GM12878 (cell line): Measurements from ENCODE around the gene FAM222A. TPM values are rescaled to one million over a fixed set of nuclear protein-coding genes. Genes with fewer than 3 reads are reported as not detected.

Experiments
- ATAC-seq: fragments of 200-7000 bp; cut with Tn5 transposase; 3 replicates; pipeline ENCODE4 v1.9.1; 2020; ENCODE audit warnings: mild to moderate bottlenecking, moderate library complexity
- BruUV-seq: library from RNA; stranded (reverse); fragments of 400-500 nt; replicated peaks from 2 replicates; lab custom pipeline; 2021; lab: Mats Ljungman, UMichigan
- CTCF ChIA-PET: fragments of 300-600 bp; sonication (Branson Sonifier 250); formaldehyde crosslinking; extraction: SDS; loops from one replicate; lab custom pipeline; 2021; ENCODE audit warnings: inconsistent platforms; lab: Yijun Ruan, JAX
- POLR2A ChIA-PET: fragments of 350-600 bp; formaldehyde crosslinking; extraction: SDS; loops from one replicate; lab custom pipeline; 2021; ENCODE audit warnings: inconsistent platforms; lab: Charles Lee
- RAD21 ChIA-PET: fragments of 300-600 bp; sonication (Branson Sonifier 250); formaldehyde crosslinking; loops from one replicate; lab custom pipeline; 2023; ENCODE audit warnings: antibody characterized with exemption; ENCODE audit not compliant: unreplicated experiment; lab: Charles Lee
- SMC1A ChIA-PET: fragments of 300-600 bp; sonication (Branson Sonifier 250); formaldehyde crosslinking; loops from one replicate; lab custom pipeline; 2023; ENCODE audit not compliant: unreplicated experiment, uncharacterized antibody; lab: Charles Lee
- DNase-seq: peaks from one replicate; pipeline ENCODE4 v3.0.0-alpha.2; 2011; ENCODE audit warnings: low read depth, low spot score
- FAIRE-seq: peaks from 3 replicates; lab custom pipeline; 2011; peaks lifted over from hg19 to GRCh38; lab: Jason Lieb, UNC
- H2AFZ ChIP-seq: 2 replicates; pipeline ENCODE4 v1.6.0; 2011; ENCODE audit warnings: low read depth, low read length, control low read depth; ENCODE audit not compliant: control insufficient read depth
- H3K27ac ChIP-seq: 2 replicates; pipeline ENCODE4 v1.5.1; 2011; ENCODE audit warnings: control low read depth; ENCODE audit not compliant: control insufficient read depth, insufficient read depth
- H3K27me3 ChIP-seq, 2 experiments: replicated peaks in 1 of 2; 2 replicates each; pipeline versions ENCODE4 v1.6.0 to v1.6.1; 2011; ENCODE audit warnings: low read length in 1 of 2; ENCODE audit not compliant: control insufficient read depth in 2 of 2, insufficient read depth in 2 of 2
- H3K36me3 ChIP-seq, 2 experiments: 2 replicates each; pipeline ENCODE4 v1.5.1; 2011; ENCODE audit warnings: low read length in 1 of 2; ENCODE audit not compliant: control insufficient read depth in 2 of 2, insufficient read depth in 2 of 2
- H3K4me1 ChIP-seq: 2 replicates; pipeline ENCODE4 v1.6.1; 2011; ENCODE audit warnings: mild to moderate bottlenecking, low read length, moderate library complexity, mixed read lengths; ENCODE audit not compliant: control insufficient read depth, insufficient read depth
- H3K4me2 ChIP-seq: 2 replicates; pipeline ENCODE4 v1.6.0; 2011; ENCODE audit warnings: control low read depth; ENCODE audit not compliant: control insufficient read depth, insufficient read depth
- H3K4me3 ChIP-seq: fragments of 200-600 bp; sonication (generic); 2 replicates; pipeline ENCODE4 v1.5.1; 2016
- H3K79me2 ChIP-seq: 2 replicates; pipeline ENCODE4 v1.6.0; 2011; ENCODE audit warnings: low read length; ENCODE audit not compliant: control insufficient read depth, insufficient read depth
- H3K9ac ChIP-seq: 2 replicates; pipeline ENCODE4 v1.8.0; 2011; ENCODE audit warnings: low read length, control low read depth, mixed read lengths; ENCODE audit not compliant: control insufficient read depth, insufficient read depth
- H3K9me3 ChIP-seq: replicated peaks from 3 replicates; pipeline ENCODE4 v1.5.1; 2011; ENCODE audit warnings: mild to moderate bottlenecking, low read length; ENCODE audit not compliant: control insufficient read depth, insufficient read depth
- H4K20me1 ChIP-seq: 2 replicates; pipeline ENCODE4 v1.6.0; 2011; ENCODE audit not compliant: control insufficient read depth, insufficient read depth
- ATF3 ChIP-seq: IDR thresholded peaks from 2 replicates; pipeline ENCODE4 v1.6.1; 2011; ENCODE audit warnings: low read depth, mild to moderate bottlenecking, low read length, moderate library complexity, borderline replicate concordance; ENCODE audit errors: extremely low read depth
- CHD1 ChIP-seq: IDR thresholded peaks from 2 replicates; pipeline ENCODE4 v1.6.1; 2012; ENCODE audit warnings: low read depth, low read length, improper control_type of control experiment
- FOS ChIP-seq: IDR thresholded peaks from 3 replicates; pipeline ENCODE4 v1.6.1; 2011; ENCODE audit warnings: borderline replicate concordance; ENCODE audit not compliant: insufficient read length; ENCODE audit errors: extremely low read depth
- FOXK2 ChIP-seq: fragments of 450-650 bp; IDR thresholded peaks from 2 replicates; pipeline ENCODE4 v1.6.1; 2017; ENCODE audit warnings: mild to moderate bottlenecking, moderate library complexity
- JUND ChIP-seq: IDR thresholded peaks from 2 replicates; pipeline ENCODE4 v1.6.1; 2012; ENCODE audit warnings: low read depth, mild to moderate bottlenecking, low read length, improper control_type of control experiment, moderate library complexity
- MTA2 ChIP-seq: fragments of 450-650 bp; IDR thresholded peaks from 2 replicates; pipeline ENCODE4 v1.6.1; 2016; ENCODE audit warnings: low read depth, mild to moderate bottlenecking, moderate library complexity
- PAX5 ChIP-seq: IDR thresholded peaks from 2 replicates; pipeline ENCODE4 v1.6.1; 2011; ENCODE audit warnings: low read depth, low read length, borderline replicate concordance
- RBBP5 ChIP-seq: fragments of 200-600 bp; sonication (generic); conservative IDR thresholded peaks from 2 replicates; pipeline ENCODE4 v1.6.1; 2016
- SKIL ChIP-seq: fragments of 450-650 bp; IDR thresholded peaks from 2 replicates; pipeline ENCODE4 v1.6.1; 2017; ENCODE audit warnings: mild to moderate bottlenecking, low read depth, inconsistent platforms; ENCODE audit not compliant: poor library complexity, severe bottlenecking
- SMAD1 ChIP-seq: fragments of 450-650 bp; IDR thresholded peaks from 2 replicates; pipeline ENCODE4 v1.6.1; 2018; ENCODE audit warnings: mild to moderate bottlenecking, low read depth; ENCODE audit not compliant: partially characterized antibody
- SPI1 ChIP-seq: IDR thresholded peaks from 2 replicates; pipeline ENCODE4 v1.6.1; 2011; ENCODE audit warnings: low read depth, mild to moderate bottlenecking, low read length, moderate library complexity, borderline replicate concordance; ENCODE audit not compliant: insufficient read depth
- STAT3 ChIP-seq: IDR thresholded peaks from 2 replicates; pipeline ENCODE4 v1.6.1; 2011; ENCODE audit warnings: low read depth, low read length, improper control_type of control experiment
- ZNF24 ChIP-seq: fragments of 450-650 bp; IDR thresholded peaks from 2 replicates; pipeline ENCODE4 v1.6.1; 2017; ENCODE audit warnings: antibody characterized with exemption, mild to moderate bottlenecking
- ZNF274 ChIP-seq: IDR thresholded peaks from one replicate; pipeline ENCODE4 v1.8.0; 2011; ENCODE audit not compliant: insufficient read length, insufficient read depth
- ZNF622 ChIP-seq: fragments of 450-650 bp; IDR thresholded peaks from 2 replicates; pipeline ENCODE4 v1.6.1; 2017; ENCODE audit warnings: mild to moderate bottlenecking, inconsistent platforms
- WGBS: methylation state at CpG from one replicate; pipeline ENCODE4 v1.1.6; 2016; ENCODE audit warnings: low lambda C conversion rate; ENCODE audit not compliant: insufficient replicate concordance, insufficient coverage; ENCODE audit errors: missing lambda C conversion rate; 5-methylcytosine and 5-hydroxymethylcytosine counted together
- in situ Hi-C: fragments of 300-500 bp; cut with MboI; formaldehyde crosslinking; loops from 9 replicates; pipeline ENCODE4 v1.14.3; 2018; ENCODE audit warnings: mixed read lengths
- intact Hi-C: fragments of 100-400 bp; cut with micrococcal nuclease; formaldehyde crosslinking; loops from one replicate; pipeline ENCODE4 v1.14.2; 2022; ENCODE audit not compliant: unreplicated experiment
- polyA plus RNA-seq, 11 experiments: library from polyadenylated mRNA; depleted of rRNA in 4 of 11; unstranded in 6 of 11; stranded (reverse) in 5 of 11; fragments of >200 nt; fragmentation: Nextera tagmentation in 4 of 11; fragmentation: Illumina TruSeq in 1 of 11; extraction: Ambion mirVana in 4 of 11; extraction: Trizol in 1 of 11; gene quantifications; 1 replicate in 1 of 11; 2 replicates in 10 of 11; pipeline versions ENCODE4 v1.2.1 to v1.2.3, GENCODE V29; 2011 to 2016; ENCODE audit warnings: inconsistent platforms in 2 of 11, missing spikeins in 2 of 11, low read depth in 1 of 11
- total RNA-seq, 4 experiments: library from RNA; depleted of rRNA in 3 of 4; stranded (reverse); fragments of >200 nt in 3 of 4; fragmentation: Illumina TruSeq in 1 of 4; extraction: Trizol in 1 of 4; gene quantifications; 2 replicates each; pipeline versions ENCODE4 v1.2.1 to v1.2.3, GENCODE V29; 2013 to 2021
- TF ChIP-seq, protein P1 (sequence below): IDR thresholded peaks from 2 replicates; pipeline ENCODE4 v1.6.1; 2012; ENCODE audit warnings: low read depth, low read length, improper control_type of control experiment
- TF ChIP-seq, protein P2 (sequence below): fragments of 450-650 bp; IDR thresholded peaks from 2 replicates; pipeline ENCODE4 v1.6.1; 2017; ENCODE audit warnings: mild to moderate bottlenecking, moderate library complexity

The FAM222A gene
- total and polyA plus RNA-seq, 10 of the 15 experiments (the other 5 are each of a cell fraction or from before 2014, with no cell fraction given): 0.04 to 0.49 (median 0.14) TPM; not detected in 3

GRCh38 chr12:109685574-109686447 is 27.8 kb upstream of the FAM222A start:
- Histone ChIP-seq H3K9ac (no peak overlapping the region), H3K27me3 (no peaks in the 10 kb centered on the region), H3K4me3 (no peak overlapping the region), H2AFZ (no peak overlapping the region), H3K36me3 (no peaks in the 10 kb centered on the region), H4K20me1 (no peaks in the 10 kb centered on the region), H3K4me1 (no peaks in the 10 kb centered on the region), H3K9me3 (no peaks in the 10 kb centered on the region), H3K79me2 (no peaks in the 10 kb centered on the region), H3K4me2 (no peak overlapping the region), H3K27ac (no peak overlapping the region)
- intact Hi-C loops: no loop called here
- CTCF ChIA-PET: no interaction called here
- POLR2A ChIA-PET: no interaction called here
- SMC1A ChIA-PET: no interaction called here
- ATAC-seq (no peak), DNase-seq (no peak), FAIRE-seq (no peak)
- BruUV-seq: no TSS peak
- RAD21 ChIA-PET: no interaction called here
- in situ Hi-C loops: no loop called here
- 52% methylated on average over 10 of the region's 10 CpGs for WGBS
- TF ChIP-seq RBBP5: no peak
- no peak for TF ChIP-seq ZNF622
- no peak for TF ChIP-seq FOXK2
- no peak for TF ChIP-seq SMAD1
- TF ChIP-seq STAT3: no peak
- TF ChIP-seq ZNF24: no peak
- no peak for TF ChIP-seq MTA2
- TF ChIP-seq, protein P1, sequence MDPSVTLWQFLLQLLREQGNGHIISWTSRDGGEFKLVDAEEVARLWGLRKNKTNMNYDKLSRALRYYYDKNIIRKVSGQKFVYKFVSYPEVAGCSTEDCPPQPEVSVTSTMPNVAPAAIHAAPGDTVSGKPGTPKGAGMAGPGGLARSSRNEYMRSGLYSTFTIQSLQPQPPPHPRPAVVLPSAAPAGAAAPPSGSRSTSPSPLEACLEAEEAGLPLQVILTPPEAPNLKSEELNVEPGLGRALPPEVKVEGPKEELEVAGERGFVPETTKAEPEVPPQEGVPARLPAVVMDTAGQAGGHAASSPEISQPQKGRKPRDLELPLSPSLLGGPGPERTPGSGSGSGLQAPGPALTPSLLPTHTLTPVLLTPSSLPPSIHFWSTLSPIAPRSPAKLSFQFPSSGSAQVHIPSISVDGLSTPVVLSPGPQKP: no peak
- TF ChIP-seq SPI1: no peak
- no peak for TF ChIP-seq FOS
- TF ChIP-seq, protein P2, sequence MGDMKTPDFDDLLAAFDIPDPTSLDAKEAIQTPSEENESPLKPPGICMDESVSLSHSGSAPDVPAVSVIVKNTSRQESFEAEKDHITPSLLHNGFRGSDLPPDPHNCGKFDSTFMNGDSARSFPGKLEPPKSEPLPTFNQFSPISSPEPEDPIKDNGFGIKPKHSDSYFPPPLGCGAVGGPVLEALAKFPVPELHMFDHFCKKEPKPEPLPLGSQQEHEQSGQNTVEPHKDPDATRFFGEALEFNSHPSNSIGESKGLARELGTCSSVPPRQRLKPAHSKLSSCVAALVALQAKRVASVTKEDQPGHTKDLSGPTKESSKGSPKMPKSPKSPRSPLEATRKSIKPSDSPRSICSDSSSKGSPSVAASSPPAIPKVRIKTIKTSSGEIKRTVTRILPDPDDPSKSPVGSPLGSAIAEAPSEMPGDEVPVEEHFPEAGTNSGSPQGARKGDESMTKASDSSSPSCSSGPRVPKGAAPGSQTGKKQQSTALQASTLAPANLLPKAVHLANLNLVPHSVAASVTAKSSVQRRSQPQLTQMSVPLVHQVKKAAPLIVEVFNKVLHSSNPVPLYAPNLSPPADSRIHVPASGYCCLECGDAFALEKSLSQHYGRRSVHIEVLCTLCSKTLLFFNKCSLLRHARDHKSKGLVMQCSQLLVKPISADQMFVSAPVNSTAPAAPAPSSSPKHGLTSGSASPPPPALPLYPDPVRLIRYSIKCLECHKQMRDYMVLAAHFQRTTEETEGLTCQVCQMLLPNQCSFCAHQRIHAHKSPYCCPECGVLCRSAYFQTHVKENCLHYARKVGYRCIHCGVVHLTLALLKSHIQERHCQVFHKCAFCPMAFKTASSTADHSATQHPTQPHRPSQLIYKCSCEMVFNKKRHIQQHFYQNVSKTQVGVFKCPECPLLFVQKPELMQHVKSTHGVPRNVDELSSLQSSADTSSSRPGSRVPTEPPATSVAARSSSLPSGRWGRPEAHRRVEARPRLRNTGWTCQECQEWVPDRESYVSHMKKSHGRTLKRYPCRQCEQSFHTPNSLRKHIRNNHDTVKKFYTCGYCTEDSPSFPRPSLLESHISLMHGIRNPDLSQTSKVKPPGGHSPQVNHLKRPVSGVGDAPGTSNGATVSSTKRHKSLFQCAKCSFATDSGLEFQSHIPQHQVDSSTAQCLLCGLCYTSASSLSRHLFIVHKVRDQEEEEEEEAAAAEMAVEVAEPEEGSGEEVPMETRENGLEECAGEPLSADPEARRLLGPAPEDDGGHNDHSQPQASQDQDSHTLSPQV: no peak
- TF ChIP-seq SKIL: no peak
- no peak for TF ChIP-seq ZNF274
- TF ChIP-seq PAX5: no peak
- TF ChIP-seq JUND: no peak
- TF ChIP-seq CHD1: no peak
- no peak for TF ChIP-seq ATF3
